Activated naive CD4-positive, alpha-beta T cell (primary cell): ENCODE measurements around the gene SCD5.
"Not testable (repeated sequence)": the region's sequence is repeated elsewhere in the genome, so short reads cannot be mapped to it uniquely, and the experiment has no call there.

ENCODE experiments used
- DNase-seq, 4 experiments: peaks; one replicate each; lab custom pipeline; 2025; lab: John Stamatoyannopoulos, UW

The SCD5 gene

GRCh38 chr4:82798168-82799005 lies at the start of gene SCD5:
Gene SCD5 (minus strand): TSS chr4:82798796. CDS start chr4:82798537, 259 bp downstream.
- DNase-seq: peak in 1 of 4 experiments; percentile 4

GRCh38 chr4:82842593-82842992 lies 44.0 kb upstream of the SCD5 start:
- DNase-seq: no peak

- DNase-seq: no peak
Measured at GRCh38 chr4:82839624-82840023, 41.0 kb upstream of the SCD5 start.

- DNase-seq: no peak
Measured at GRCh38 chr4:82833696-82834313, 35.2 kb upstream of the SCD5 start.

GRCh38 chr4:82833060-82833459 lies 34.5 kb upstream of the SCD5 start:
- not testable (repeated sequence) for DNase-seq

GRCh38 chr4:82825425-82825824 lies 26.8 kb upstream of the SCD5 start:
- no peak for DNase-seq

GRCh38 chr4:82823062-82823461 lies 24.5 kb upstream of the SCD5 start:
- DNase-seq: no peak

GRCh38 chr4:82820689-82821088 lies 22.1 kb upstream of the SCD5 start:
- no peak for DNase-seq

GRCh38 chr4:82818664-82819662 lies 20.4 kb upstream of the SCD5 start:
- DNase-seq: no peak

GRCh38 chr4:82816874-82817273 lies 18.3 kb upstream of the SCD5 start:
- not testable (repeated sequence) for DNase-seq

- no peak for DNase-seq
Measured at GRCh38 chr4:82814034-82814433, 15.4 kb upstream of the SCD5 start.

GRCh38 chr4:82811838-82812341 lies 13.3 kb upstream of the SCD5 start:
- DNase-seq: no peak

- DNase-seq: no peak
Measured at GRCh38 chr4:82811392-82811791, 12.8 kb upstream of the SCD5 start.

GRCh38 chr4:82810176-82810575 lies 11.6 kb upstream of the SCD5 start:
- no peak for DNase-seq

GRCh38 chr4:82809619-82810018 lies 11.0 kb upstream of the SCD5 start:
- DNase-seq: no peak

GRCh38 chr4:82803746-82804145 lies 5.2 kb upstream of the SCD5 start:
- DNase-seq: no peak

GRCh38 chr4:82802911-82803310 lies 4.3 kb upstream of the SCD5 start:
- no peak for DNase-seq

- no peak for DNase-seq
Measured at GRCh38 chr4:82801910-82802521, 3.4 kb upstream of the SCD5 start.

GRCh38 chr4:82799006-82799881 lies 648 bp upstream of the SCD5 start:
- DNase-seq: no peak

- no peak for DNase-seq
Measured at GRCh38 chr4:82797405-82798111, 1.0 kb downstream of the SCD5 start.
